Measurements from ENCODE around the gene ACD.
A peak's percentile ranks its signal among the peaks of the same experiment; 100 is the strongest.
"Not testable (repeated sequence)": the region's sequence is repeated elsewhere in the genome, so short reads cannot be mapped to it uniquely, and the experiment has no call there.

Gene ACD

DNA sequence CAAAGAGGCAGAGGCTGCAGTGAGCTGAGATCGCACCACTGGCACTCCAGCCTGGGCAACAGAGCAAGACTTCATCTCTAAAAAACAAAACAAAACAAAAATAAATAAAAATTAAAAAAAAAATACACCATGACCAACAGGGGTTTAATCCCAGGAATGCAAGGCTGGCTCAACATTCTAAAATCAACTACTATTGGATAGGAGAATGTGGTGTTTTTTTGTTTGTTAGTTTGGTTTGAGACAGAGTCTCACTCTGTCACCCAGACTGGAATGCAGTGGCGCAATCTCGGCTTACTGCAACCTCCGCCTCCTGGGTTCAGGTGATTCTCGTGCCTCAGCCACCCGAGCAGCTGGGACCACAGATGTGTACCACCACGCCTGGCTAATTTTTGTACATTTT is 39.2 kb upstream of the ACD start:
- no peaks in the 10 kb centered on the region for H3K36me3 ChIP-seq (ENCODE audit: control insufficient read depth, insufficient read depth, low read length)
- no peaks in the 10 kb centered on the region for H3K9me3 ChIP-seq (ENCODE audit: control insufficient read depth, low read length)
- H3K27me3 ChIP-seq (ENCODE audit: control insufficient read depth, insufficient read depth, low read length): no peaks in the 10 kb centered on the region
- TF ChIP-seq, protein P1, sequence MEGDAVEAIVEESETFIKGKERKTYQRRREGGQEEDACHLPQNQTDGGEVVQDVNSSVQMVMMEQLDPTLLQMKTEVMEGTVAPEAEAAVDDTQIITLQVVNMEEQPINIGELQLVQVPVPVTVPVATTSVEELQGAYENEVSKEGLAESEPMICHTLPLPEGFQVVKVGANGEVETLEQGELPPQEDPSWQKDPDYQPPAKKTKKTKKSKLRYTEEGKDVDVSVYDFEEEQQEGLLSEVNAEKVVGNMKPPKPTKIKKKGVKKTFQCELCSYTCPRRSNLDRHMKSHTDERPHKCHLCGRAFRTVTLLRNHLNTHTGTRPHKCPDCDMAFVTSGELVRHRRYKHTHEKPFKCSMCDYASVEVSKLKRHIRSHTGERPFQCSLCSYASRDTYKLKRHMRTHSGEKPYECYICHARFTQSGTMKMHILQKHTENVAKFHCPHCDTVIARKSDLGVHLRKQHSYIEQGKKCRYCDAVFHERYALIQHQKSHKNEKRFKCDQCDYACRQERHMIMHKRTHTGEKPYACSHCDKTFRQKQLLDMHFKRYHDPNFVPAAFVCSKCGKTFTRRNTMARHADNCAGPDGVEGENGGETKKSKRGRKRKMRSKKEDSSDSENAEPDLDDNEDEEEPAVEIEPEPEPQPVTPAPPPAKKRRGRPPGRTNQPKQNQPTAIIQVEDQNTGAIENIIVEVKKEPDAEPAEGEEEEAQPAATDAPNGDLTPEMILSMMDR (IDR thresholded peaks at IDR 0.05): no peak
- H3K27ac ChIP-seq: no peak overlapping the region
- H3K9ac ChIP-seq: no peak overlapping the region
- H3K79me2 ChIP-seq: peaks cover 45% of the 10 kb centered on the region
- H3K4me2 ChIP-seq (ENCODE audit: low read length): no peak overlapping the region
- no peaks in the 10 kb centered on the region for H3K4me1 ChIP-seq
- H2AFZ ChIP-seq: no peak overlapping the region
- H3K4me3 ChIP-seq (ENCODE audit: low read depth, low read length): no peak overlapping the region

DNA sequence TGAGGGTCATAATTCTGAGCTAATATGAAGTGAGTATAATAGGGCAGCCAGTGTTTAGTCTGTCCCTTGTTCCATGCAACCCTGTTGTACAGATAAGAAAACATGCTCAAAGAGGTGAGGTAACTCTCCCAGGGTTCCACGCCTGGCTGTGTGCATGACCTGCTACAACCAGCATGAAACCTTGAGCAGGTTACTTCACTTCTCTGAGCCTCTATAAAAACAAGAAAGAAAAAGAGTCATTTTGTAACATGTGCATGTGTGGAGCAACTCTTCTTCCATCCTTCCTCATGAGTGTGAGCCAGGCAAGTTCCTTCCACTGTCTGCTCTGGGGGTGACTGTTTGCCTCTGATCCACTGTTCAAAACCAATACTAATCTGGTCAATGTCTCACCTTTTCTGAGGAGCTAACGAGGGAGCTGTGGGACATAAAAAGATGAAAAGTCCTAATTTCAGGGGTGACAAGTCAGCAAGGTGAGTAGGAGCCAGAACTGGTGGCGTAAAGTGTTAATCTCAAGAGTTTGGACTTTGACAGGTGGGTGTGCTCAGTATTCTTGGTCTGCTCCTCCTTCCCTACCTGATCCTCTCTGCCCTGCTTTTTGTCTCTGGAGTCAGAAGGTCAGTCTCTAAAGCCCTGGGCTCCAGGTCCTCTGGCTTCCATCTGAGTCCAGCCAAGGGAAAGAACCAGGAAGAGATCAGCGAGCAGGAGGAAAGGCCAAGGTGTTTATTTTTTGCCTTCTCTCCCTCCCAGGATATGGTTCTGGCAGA is 37.5 kb upstream of the ACD start:
- Histone ChIP-seq H3K4me1 (no peaks in the 10 kb centered on the region), H3K9ac (no peak overlapping the region), H3K27ac (no peak overlapping the region), H3K79me2 (peaks cover 43% of the 10 kb centered on the region), H3K36me3 (ENCODE audit: control insufficient read depth, insufficient read depth, low read length) (no peaks in the 10 kb centered on the region), H3K4me2 (ENCODE audit: low read length) (no peak overlapping the region), H3K4me3 (ENCODE audit: low read depth, low read length) (no peak overlapping the region), H3K27me3 (ENCODE audit: control insufficient read depth, insufficient read depth, low read length) (no peaks in the 10 kb centered on the region), H2AFZ (no peak overlapping the region), H3K9me3 (ENCODE audit: control insufficient read depth, low read length) (no peaks in the 10 kb centered on the region)
- TF ChIP-seq, protein P1 (IDR thresholded peaks at IDR 0.05): no peak

DNA sequence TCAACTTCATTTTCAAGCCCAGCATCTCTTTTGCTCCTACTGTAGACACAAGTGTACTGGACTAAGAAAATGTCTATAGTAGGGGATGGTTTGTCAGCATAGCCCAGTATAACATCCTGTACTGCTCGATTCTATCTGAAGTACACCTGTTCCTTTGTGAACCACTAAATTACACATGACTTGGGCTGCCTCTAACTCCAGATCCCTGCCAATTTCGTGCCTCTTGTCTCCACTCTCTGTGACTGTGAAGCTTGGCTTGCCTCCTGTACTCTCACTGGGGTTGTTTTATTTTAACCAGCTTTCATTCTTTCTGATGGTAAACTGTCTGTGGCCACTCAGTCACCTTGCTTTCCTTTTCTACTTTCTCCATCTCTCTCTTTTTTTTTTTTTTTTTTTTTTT is 34.6 kb upstream of the ACD start:
- Histone ChIP-seq H3K4me3 (ENCODE audit: low read depth, low read length) (no peak overlapping the region), H3K27me3 (ENCODE audit: control insufficient read depth, insufficient read depth, low read length) (no peaks in the 10 kb centered on the region), H3K27ac (no peak overlapping the region), H2AFZ (no peak overlapping the region), H3K9me3 (ENCODE audit: control insufficient read depth, low read length) (no peaks in the 10 kb centered on the region), H3K4me1 (no peaks in the 10 kb centered on the region), H3K9ac (no peak overlapping the region), H3K4me2 (ENCODE audit: low read length) (no peak overlapping the region), H3K79me2 (peaks cover 45% of the 10 kb centered on the region), H3K36me3 (ENCODE audit: control insufficient read depth, insufficient read depth, low read length) (no peaks in the 10 kb centered on the region)
- TF ChIP-seq, protein P1 (IDR thresholded peaks at IDR 0.05): no peak

DNA sequence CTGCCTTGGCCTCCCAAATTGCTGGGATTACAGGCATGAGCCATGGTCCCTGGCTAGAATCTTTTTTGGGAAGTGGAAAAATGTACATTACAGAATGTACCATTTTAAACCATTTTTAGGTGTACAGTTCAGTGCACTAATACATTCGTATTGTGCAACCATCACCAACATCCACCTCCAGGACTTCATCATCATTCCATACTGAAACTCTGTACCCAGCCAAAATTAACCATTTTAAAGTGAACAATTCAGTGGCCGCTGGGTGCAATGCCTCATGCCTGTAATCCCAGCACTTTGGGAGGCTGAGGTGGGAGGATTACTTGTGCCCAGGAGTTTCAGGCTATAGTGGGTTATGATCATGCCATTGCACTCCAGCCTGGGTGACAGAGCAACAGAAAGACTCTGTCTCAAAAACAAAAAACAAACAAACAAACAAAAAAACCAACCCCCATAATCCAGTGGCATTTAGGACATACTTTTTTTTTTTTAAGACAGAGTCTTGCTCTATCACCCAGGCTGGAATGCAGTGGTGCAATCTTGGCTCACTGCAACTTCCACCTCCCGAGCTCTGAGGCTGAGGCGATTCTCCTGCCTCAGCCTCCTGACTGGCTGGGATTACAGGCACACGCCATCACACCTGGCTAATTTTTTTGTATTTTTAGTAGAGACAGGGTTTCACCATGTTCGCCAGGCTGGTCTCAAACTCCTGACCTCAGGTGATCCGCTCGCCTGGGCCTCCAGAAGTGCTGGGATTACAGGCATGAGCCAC is 33.6 kb upstream of the ACD start:
- H3K27ac ChIP-seq; H3K4me2 ChIP-seq (ENCODE audit: low read length); H3K27me3 ChIP-seq (ENCODE audit: control insufficient read depth, insufficient read depth, low read length); H3K36me3 ChIP-seq (ENCODE audit: control insufficient read depth, insufficient read depth, low read length); H3K4me1 ChIP-seq; H2AFZ ChIP-seq; H3K4me3 ChIP-seq (ENCODE audit: low read depth, low read length); H3K9me3 ChIP-seq (ENCODE audit: control insufficient read depth, low read length); H3K9ac ChIP-seq: not testable (repeated sequence)
- peaks cover 37% of the 10 kb centered on the region for H3K79me2 ChIP-seq

DNA sequence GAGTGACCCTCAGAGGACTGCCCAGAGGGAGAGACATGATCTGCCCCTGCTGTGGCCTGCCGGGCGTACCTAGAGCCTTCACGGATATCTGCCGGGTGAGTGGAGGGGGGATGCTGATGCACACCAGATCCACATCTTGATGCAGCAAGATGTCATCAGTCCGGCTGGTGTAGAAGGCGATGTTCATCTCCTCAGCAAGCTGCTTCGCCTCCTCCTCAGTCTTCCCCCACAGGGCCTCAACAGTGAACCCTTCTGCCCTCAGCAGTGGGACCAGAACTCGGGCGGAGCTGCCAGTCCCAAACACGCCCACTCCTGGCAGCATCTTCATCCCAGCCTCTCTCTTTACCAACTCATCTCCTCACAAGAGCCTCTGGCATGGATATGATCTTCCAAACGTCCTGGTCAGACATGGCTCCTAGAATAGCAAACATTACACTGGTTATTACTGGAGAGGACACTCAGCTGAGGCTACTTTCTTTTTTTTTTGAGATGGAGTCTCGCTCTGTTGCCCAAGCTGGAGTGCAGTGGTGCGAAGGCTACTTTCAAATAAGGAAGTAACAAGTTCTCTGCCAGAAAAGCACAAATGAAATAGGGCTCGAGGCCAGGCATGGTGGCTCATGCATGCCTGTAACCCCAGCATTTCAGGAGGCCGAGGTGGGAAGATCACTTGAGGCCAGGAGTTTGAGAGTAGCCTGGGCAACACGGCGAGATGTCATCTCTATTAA is 25.5 kb upstream of the ACD start:
- Histone ChIP-seq H3K79me2 (peaks cover 3% of the 10 kb centered on the region), H3K27me3 (ENCODE audit: control insufficient read depth, insufficient read depth, low read length) (no peaks in the 10 kb centered on the region), H3K4me1 (no peaks in the 10 kb centered on the region), H3K4me3 (ENCODE audit: low read depth, low read length) (no peak overlapping the region), H3K9me3 (ENCODE audit: control insufficient read depth, low read length) (no peaks in the 10 kb centered on the region), H3K27ac (peak overlapping the region; percentile 74), H3K36me3 (ENCODE audit: control insufficient read depth, insufficient read depth, low read length) (no peaks in the 10 kb centered on the region), H3K4me2 (ENCODE audit: low read length) (no peak overlapping the region), H3K9ac (no peak overlapping the region), H2AFZ (no peak overlapping the region)
- TF ChIP-seq, protein P1 (IDR thresholded peaks at IDR 0.05): no peak
